Activated naive CD4-positive, alpha-beta T cell treated with anti-CD3 and anti-CD28 coated beads, Interleukin-2, amount 50 U/mL, for 72 hours (primary cell): ENCODE measurements around the gene WEE1. TPM values are rescaled to one million over a fixed set of nuclear protein-coding genes. Genes with fewer than 3 reads are reported as not detected.

Experiments
- ATAC-seq, 2 donors: fragments of 150-1000 bp; cut with Tn5 transposase; 2 replicates each; pipeline ENCODE4 v1.10.0; 2021; ENCODE audit warnings: mild to moderate bottlenecking in 2 of 2, moderate library complexity in 2 of 2
- DNase-seq, 2 donors: peaks; one replicate each; pipeline ENCODE4 v3.0.0; 2021 to 2022; ENCODE audit warnings: low spot score in 2 of 2
- H3K27ac Mint-ChIP-seq, 2 donors: one replicate each; pipeline ENCODE4 v1.8.0; 2022; ENCODE audit warnings: mild to moderate bottlenecking in 2 of 2, mixed read lengths in 2 of 2
- H3K36me3 Mint-ChIP-seq, 2 donors: one replicate each; pipeline ENCODE4 v1.8.0; 2022; ENCODE audit warnings: mixed read lengths in 2 of 2
- H3K9me3 Mint-ChIP-seq, 2 donors: one replicate each; pipeline ENCODE4 v1.8.0; 2022; ENCODE audit warnings: mixed read lengths in 2 of 2
- total RNA-seq, 2 donors: library from RNA; stranded (reverse); gene quantifications; one replicate each; pipeline ENCODE4 v1.2.3, GENCODE V29; 2022

WEE1 gene
- total RNA-seq, 2 donors from 2014 or later: 39.8 to 52.3 TPM

DNA sequence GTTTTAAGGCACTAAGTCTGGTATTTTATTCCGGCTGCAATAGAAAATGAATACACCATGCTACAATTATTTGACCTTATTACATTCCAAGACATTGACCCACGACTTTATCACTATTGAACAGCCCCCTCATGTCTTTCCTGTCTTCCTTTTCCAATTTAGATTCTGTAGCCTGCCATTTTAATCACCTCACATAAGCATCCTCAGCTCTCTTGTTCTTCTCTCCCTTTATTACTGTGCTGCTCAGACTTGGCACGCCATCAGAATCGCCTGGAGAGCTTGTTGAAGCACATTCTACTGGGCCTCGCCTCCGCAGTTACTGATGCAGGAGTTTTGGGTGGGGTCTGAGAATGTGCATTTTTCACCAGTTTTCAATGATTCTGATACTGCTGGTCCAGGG is 51.7 kb downstream of the WEE1 start:
- H3K9me3 Mint-ChIP-seq: no peaks in the 10 kb centered on the region
- no peak overlapping the region for H3K27ac Mint-ChIP-seq
- ATAC-seq: no peak
- no peaks in the 10 kb centered on the region for H3K36me3 Mint-ChIP-seq
- no peak for DNase-seq

- Mint-ChIP-seq H3K27ac (no peak overlapping the region), H3K36me3 (no peaks in the 10 kb centered on the region), H3K9me3 (no peaks in the 10 kb centered on the region)
- ATAC-seq (no peak), DNase-seq (no peak)
Observed at GRCh38 chr11:9625728-9626127, 52.3 kb downstream of the WEE1 start.

- no peak for DNase-seq
- Mint-ChIP-seq H3K9me3 (no peaks in the 10 kb centered on the region), H3K36me3 (no peaks in the 10 kb centered on the region), H3K27ac (no peak overlapping the region)
- ATAC-seq: no peak
Observed at GRCh38 chr11:9626496-9627394, 53.3 kb downstream of the WEE1 start.

DNA sequence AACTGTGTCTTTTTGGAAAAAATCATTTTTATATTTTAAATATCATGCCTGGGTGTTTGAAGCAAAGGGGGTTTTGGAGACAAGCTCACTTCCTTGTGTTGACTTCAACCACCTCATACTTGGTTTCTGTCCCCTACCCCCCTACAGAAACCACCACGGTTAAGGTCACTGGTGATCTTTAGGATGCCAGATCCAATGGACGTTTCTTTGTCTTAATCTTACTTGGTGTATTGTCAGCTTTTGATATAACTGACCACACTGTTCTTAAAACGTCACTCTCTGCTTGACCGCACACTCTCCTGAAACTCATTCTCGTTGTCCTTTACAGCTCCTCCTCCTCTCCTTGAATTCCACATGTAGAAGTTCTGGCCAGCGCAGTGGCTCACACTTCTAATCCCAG is 55.6 kb downstream of the WEE1 start:
- peaks cover 0 to 6% of the 10 kb centered on the region in 2 donors for H3K36me3 Mint-ChIP-seq
- H3K9me3 Mint-ChIP-seq: peaks cover 5% of the 10 kb centered on the region in 2 donors

GRCh38 chr11:9633679-9634078 is 60.2 kb downstream of the WEE1 start:
- DNase-seq (no peak), ATAC-seq (no peak)
- peaks cover 5% of the 10 kb centered on the region in 2 donors for H3K9me3 Mint-ChIP-seq
- no peak overlapping the region for H3K27ac Mint-ChIP-seq
- peaks cover 0 to 6% of the 10 kb centered on the region in 2 donors for H3K36me3 Mint-ChIP-seq

More for the DNA sequence above, 55.6 kb downstream of the WEE1 start:
- no peak overlapping the region for H3K27ac Mint-ChIP-seq
- DNase-seq: no peak
- no peak for ATAC-seq

DNA sequence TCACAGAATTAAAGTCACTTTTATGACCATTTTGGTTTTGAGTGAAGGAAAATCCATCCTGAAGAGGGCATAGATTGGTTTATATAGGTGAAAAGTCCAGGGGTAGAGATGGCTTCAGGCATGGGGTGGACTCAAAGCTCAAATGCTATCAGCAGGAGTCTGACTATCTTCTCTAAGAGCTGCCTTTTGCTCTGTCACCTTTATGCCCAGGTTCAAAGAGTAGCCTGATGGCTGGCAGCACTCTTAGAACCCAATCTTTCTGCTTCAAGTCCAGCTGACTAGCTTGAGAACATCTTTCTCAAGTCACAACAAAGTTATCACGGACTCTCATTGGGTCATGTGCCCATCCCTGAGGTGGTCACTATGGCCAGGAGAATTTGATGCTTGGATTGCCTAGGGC is 63.2 kb downstream of the WEE1 start:
- Mint-ChIP-seq H3K36me3 (peaks cover 0 to 6% of the 10 kb centered on the region in 2 donors), H3K9me3 (peaks cover 5% of the 10 kb centered on the region in 2 donors), H3K27ac (no peak overlapping the region)
- DNase-seq (no peak), ATAC-seq (no peak)

- DNase-seq (no peak), ATAC-seq (no peak)
- H3K27ac Mint-ChIP-seq: no peak overlapping the region
- peaks cover 0 to under 1% of the 10 kb centered on the region in 2 donors for H3K9me3 Mint-ChIP-seq
- no peaks in the 10 kb centered on the region for H3K36me3 Mint-ChIP-seq
Observed at GRCh38 chr11:9639099-9639498, 65.6 kb downstream of the WEE1 start.

Other genes starting within 250 kb of the WEE1 start
- 100 to 1,000 TPM; 146 to 147 TPM for gene IPO7, start 189.0 kb upstream of the WEE1 start, total RNA-seq
- 10 to 100 TPM; 25.4 to 80.9 TPM for gene ZNF143, start 112.7 kb upstream of the WEE1 start, total RNA-seq
- 1 to 10 TPM; 4.1 to 9.2 TPM for gene SWAP70, start 90.4 kb downstream of the WEE1 start, total RNA-seq